Measurements from ENCODE around the gene JAK1. TPM values are rescaled to one million over a fixed set of nuclear protein-coding genes. Genes with fewer than 3 reads are reported as not detected.
"Not testable (repeated sequence)": the region's sequence is repeated elsewhere in the genome, so short reads cannot be mapped to it uniquely, and the experiment has no call there.

The JAK1 gene
- total RNA-seq, 4 donors from 2014 or later = 102 to 165 (median 120) TPM

DNA sequence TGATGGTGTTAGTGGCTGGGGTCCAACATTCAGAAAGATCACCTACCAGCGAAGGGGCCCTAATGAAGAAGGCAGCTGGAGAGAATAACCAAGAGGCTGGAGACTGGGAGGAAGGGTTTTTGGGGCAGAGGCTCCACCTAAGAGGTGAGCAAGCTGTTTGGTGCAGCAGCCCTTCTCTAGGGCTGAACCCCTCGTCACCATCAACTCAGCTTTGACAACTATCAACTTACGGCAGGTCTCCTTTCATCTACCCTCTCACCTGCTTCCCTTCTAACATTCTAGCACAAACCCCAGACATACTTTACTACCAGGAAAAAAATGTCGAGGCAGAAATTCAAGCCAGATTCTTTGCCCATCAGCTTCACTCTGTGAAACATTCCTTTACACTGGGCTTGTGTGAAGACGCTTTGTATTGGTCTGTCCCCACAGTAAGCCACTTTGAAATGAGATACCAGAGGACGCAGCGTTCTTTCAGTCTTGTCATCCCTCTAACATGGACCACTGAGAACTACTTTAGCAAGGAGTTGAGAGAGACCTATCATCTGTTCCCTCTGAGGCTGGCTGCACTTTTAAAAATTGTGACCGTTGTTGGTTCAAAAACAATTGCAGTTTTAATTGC, 136.8 kb downstream of the JAK1 start:
- intact Hi-C loops (cut with DNase I) = no loop called here
- 76 to 81% methylated on average over 8 of the region's 8 CpGs for WGBS, 2 donors

GRCh38 chr1:64828829-64829228, 137.5 kb downstream of the JAK1 start:
- H3K4me3 ChIP-seq (replicated peaks in 1 of 3) = no peak overlapping the region
- H3K36me3 ChIP-seq = peaks cover 11% of the 10 kb centered on the region in 2 donors
- 60 to 65% methylated on average over 1 of the region's 1 CpG for whole genome bisulfite sequencing, 2 donors
- intact Hi-C loops (cut with DNase I) = no loop called here
- H3K4me1 ChIP-seq = no peaks in the 10 kb centered on the region
- DNase-seq = no peak
- no peaks in the 10 kb centered on the region for H3K27me3 ChIP-seq
- no peaks in the 10 kb centered on the region for H3K9me3 ChIP-seq
- TF ChIP-seq CTCF (IDR thresholded peaks at IDR 0.05) (no peak), POLR2A (IDR thresholded peaks at IDR 0.05) (no peak)
- H3K27ac ChIP-seq = no peak overlapping the region

More for the DNA sequence above, 136.8 kb downstream of the JAK1 start:
- Histone ChIP-seq H3K9me3 (no peaks in the 10 kb centered on the region), H3K27ac (no peak overlapping the region), H3K36me3 (peaks cover 11 to 13% of the 10 kb centered on the region in 2 donors), H3K4me3 (replicated peaks in 1 of 3) (no peak overlapping the region), H3K4me1 (peaks cover 0 to 3% of the 10 kb centered on the region in 2 donors), H3K27me3 (no peaks in the 10 kb centered on the region)
- no peak for DNase-seq
- no peak for TF ChIP-seq POLR2A (IDR thresholded peaks at IDR 0.05)
- no peak for TF ChIP-seq CTCF (IDR thresholded peaks at IDR 0.05)

GRCh38 chr1:64826991-64827390, 139.4 kb downstream of the JAK1 start:
- no peak for DNase-seq
- intact Hi-C loops (cut with DNase I) = no loop called here
- Histone ChIP-seq H3K4me1 (no peaks in the 10 kb centered on the region), H3K9me3 (no peaks in the 10 kb centered on the region), H3K4me3 (replicated peaks in 1 of 3) (no peak overlapping the region), H3K27ac (no peak overlapping the region), H3K27me3 (no peaks in the 10 kb centered on the region), H3K36me3 (no peaks in the 10 kb centered on the region)
- TF ChIP-seq CTCF (IDR thresholded peaks at IDR 0.05) = no peak
- no peak for TF ChIP-seq POLR2A (IDR thresholded peaks at IDR 0.05)
- 85 to 88% methylated on average over 5 of the region's 5 CpGs for WGBS, 2 donors

DNA sequence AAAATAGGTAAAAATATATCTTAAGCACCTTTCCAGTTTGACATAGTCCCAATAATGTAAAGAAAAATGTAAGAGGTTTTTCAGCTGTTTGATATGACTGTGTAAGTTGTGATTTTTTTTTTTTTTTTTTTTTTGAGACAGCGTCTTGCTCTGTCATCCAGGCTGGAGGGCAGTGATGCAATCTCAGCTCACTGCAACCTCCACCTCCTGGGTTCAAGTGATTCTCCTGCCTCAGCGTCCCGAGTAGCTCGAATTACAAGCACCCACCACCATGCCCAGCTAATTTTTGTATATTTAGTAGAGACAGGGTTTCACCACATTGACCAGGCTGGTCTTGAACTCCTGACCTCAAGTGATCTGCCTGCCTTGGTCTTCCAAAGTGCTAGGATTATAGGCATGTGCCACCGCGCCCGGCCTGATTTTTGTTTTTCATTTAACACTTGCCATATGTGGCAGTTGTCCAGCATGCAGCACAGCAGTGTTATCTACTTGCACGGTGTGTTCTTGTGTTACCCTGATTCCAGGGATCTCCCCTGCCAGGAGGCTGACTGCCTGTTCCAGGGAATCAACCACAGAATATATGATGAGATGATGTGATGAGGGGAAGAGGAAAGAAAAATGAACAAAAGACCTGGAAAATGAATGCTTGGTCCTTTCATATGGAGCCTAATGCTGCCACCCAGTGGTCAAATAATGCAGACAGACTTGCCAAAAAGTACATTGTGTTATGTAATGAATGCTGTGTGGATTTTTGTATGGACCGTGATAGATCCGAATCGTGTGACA, 142.5 kb downstream of the JAK1 start:
- H3K27ac ChIP-seq = no peak overlapping the region
- TF ChIP-seq POLR2A (IDR thresholded peaks at IDR 0.05) (no peak), CTCF (IDR thresholded peaks at IDR 0.05) (peak; percentile 73 to 94 (median 79))
- intact Hi-C loops (cut with DNase I) = loop anchor here (2.0 to 5.0 kb wide), 2 partner anchors 137 to 555 kb away; no protein-coding TSS in a partner anchor
- no peak overlapping the region for H3K4me3 ChIP-seq (replicated peaks in 1 of 3)
- peak; percentile 67 to 72 for DNase-seq
- no peaks in the 10 kb centered on the region for H3K4me1 ChIP-seq
- no peaks in the 10 kb centered on the region for H3K36me3 ChIP-seq
- WGBS, 2 donors = 57% methylated on average over 11 of the region's 11 CpGs
- no peaks in the 10 kb centered on the region for H3K9me3 ChIP-seq
- H3K27me3 ChIP-seq = no peaks in the 10 kb centered on the region

GRCh38 chr1:64822621-64823020, 143.7 kb downstream of the JAK1 start:
- H3K4me3 ChIP-seq (replicated peaks in 1 of 3) = no peak overlapping the region
- H3K9me3 ChIP-seq = no peaks in the 10 kb centered on the region
- no peaks in the 10 kb centered on the region for H3K4me1 ChIP-seq
- 68 to 90% methylated on average over 1 of the region's 1 CpG for WGBS, 2 donors
- H3K27ac ChIP-seq = no peak overlapping the region
- H3K27me3 ChIP-seq = no peaks in the 10 kb centered on the region
- H3K36me3 ChIP-seq = no peaks in the 10 kb centered on the region
- intact Hi-C loops (cut with DNase I) = loop anchor here (5.0 kb wide), 1 partner anchor 135 kb away; no protein-coding TSS in a partner anchor
- no peak for DNase-seq
- TF ChIP-seq CTCF (IDR thresholded peaks at IDR 0.05) (no peak), POLR2A (IDR thresholded peaks at IDR 0.05) (no peak)

GRCh38 chr1:64820572-64820971, 145.8 kb downstream of the JAK1 start:
- not testable (repeated sequence) for H3K27me3 ChIP-seq; H3K27ac ChIP-seq; H3K4me3 ChIP-seq (replicated peaks in 1 of 3); H3K4me1 ChIP-seq; DNase-seq; H3K36me3 ChIP-seq; H3K9me3 ChIP-seq
- 97% methylated on average over 3 of the region's 3 CpGs for WGBS, 2 donors
- intact Hi-C loops (cut with DNase I) = loop anchor here (5.0 kb wide), 1 partner anchor 133 kb away; no protein-coding TSS in a partner anchor

GRCh38 chr1:64817364-64817763, 149.0 kb downstream of the JAK1 start:
- H3K27ac ChIP-seq; H3K27me3 ChIP-seq; H3K9me3 ChIP-seq; DNase-seq; intact Hi-C loops (cut with DNase I); H3K4me1 ChIP-seq; H3K4me3 ChIP-seq (replicated peaks in 1 of 3); H3K36me3 ChIP-seq: not testable (repeated sequence)
- WGBS, 2 donors = 88 to 94% methylated on average over 5 of the region's 5 CpGs
